Left ventricle myocardium inferior (tissue), 1 donor: ENCODE data around the gene TOX2. TPM values are rescaled to one million over a fixed set of nuclear protein-coding genes. Genes with fewer than 3 reads are reported as not detected.

Experiments
- DNase-seq: peaks from one replicate; pipeline ENCODE4 v3.0.0-alpha.2; 2020
- H3K27ac ChIP-seq: fragments of 200-600 bp; replicated peaks from 2 replicates; pipeline ENCODE4 v1.8.0; 2021
- H3K27me3 ChIP-seq: fragments of 200-600 bp; 2 replicates; pipeline ENCODE4 v1.8.0; 2021; ENCODE audit warnings: low read depth
- H3K36me3 ChIP-seq: fragments of 200-600 bp; 2 replicates; pipeline ENCODE4 v1.8.0; 2021
- H3K4me1 ChIP-seq: fragments of 200-600 bp; 2 replicates; pipeline ENCODE4 v1.8.0; 2021
- H3K4me3 ChIP-seq: fragments of 200-600 bp; 2 replicates; pipeline ENCODE4 v1.8.0; 2021; ENCODE audit warnings: mild to moderate bottlenecking, moderate library complexity
- H3K9me3 ChIP-seq: fragments of 200-600 bp; replicated peaks from 2 replicates; pipeline ENCODE4 v1.8.0; 2021
- CTCF ChIP-seq: fragments of 200-600 bp; IDR thresholded peaks from 2 replicates; pipeline ENCODE4 v1.8.0; 2021; ENCODE audit warnings: antibody characterized with exemption, mild to moderate bottlenecking, borderline replicate concordance
- intact Hi-C: fragments of 100-400 bp; cut with micrococcal nuclease; formaldehyde crosslinking; loops from one replicate; pipeline ENCODE4 v1.11.0; 2022
- total RNA-seq: library from RNA; stranded (reverse); fragmentation: NEBNext Ultra II Directional; extraction: Animal tissue kit (Norgen Biotek cat#: 25700); gene quantifications from one replicate; pipeline ENCODE4 v1.2.1, GENCODE V29; 2021
- donor health status: DM: no; HTN: yes; CAD: no; lungs with severe emphysema.

TOX2 gene
- total RNA-seq, 1 donor from 2014 or later: 0.30 TPM

GRCh38 chr20:44028003-44028730, 113.5 kb downstream of the TOX2 start:
- H3K36me3 ChIP-seq: no peaks in the 10 kb centered on the region
- no peaks in the 10 kb centered on the region for H3K9me3 ChIP-seq
- H3K27ac ChIP-seq: no peak overlapping the region
- TF ChIP-seq CTCF: no peak
- no peak for DNase-seq
- H3K4me1 ChIP-seq: no peaks in the 10 kb centered on the region
- H3K27me3 ChIP-seq: peaks cover 30% of the 10 kb centered on the region
- H3K4me3 ChIP-seq: no peak overlapping the region
- intact Hi-C loops: no loop called here

GRCh38 chr20:44028868-44029847, 114.5 kb downstream of the TOX2 start:
- intact Hi-C loops: no loop called here

GRCh38 chr20:44029848-44030230, 115.2 kb downstream of the TOX2 start:
- DNase-seq: no peak
- intact Hi-C loops: no loop called here
- no peak overlapping the region for H3K27ac ChIP-seq

More at GRCh38 chr20:44028868-44029847, 114.5 kb downstream of the TOX2 start:
- Histone ChIP-seq H3K27me3 (peaks cover 24% of the 10 kb centered on the region), H3K9me3 (no peaks in the 10 kb centered on the region), H3K4me1 (no peaks in the 10 kb centered on the region), H3K27ac (no peak overlapping the region), H3K36me3 (no peaks in the 10 kb centered on the region), H3K4me3 (no peak overlapping the region)
- no peak for TF ChIP-seq CTCF
- DNase-seq: no peak

GRCh38 chr20:44030394-44030793, 115.7 kb downstream of the TOX2 start:
- DNase-seq: no peak
- no peaks in the 10 kb centered on the region for H3K36me3 ChIP-seq
- no peak overlapping the region for H3K4me3 ChIP-seq
- H3K4me1 ChIP-seq: no peaks in the 10 kb centered on the region
- intact Hi-C loops: no loop called here
- TF ChIP-seq CTCF: no peak
- peaks cover 23% of the 10 kb centered on the region for H3K27me3 ChIP-seq
- no peaks in the 10 kb centered on the region for H3K9me3 ChIP-seq
- no peak overlapping the region for H3K27ac ChIP-seq

More at GRCh38 chr20:44029848-44030230, 115.2 kb downstream of the TOX2 start:
- Histone ChIP-seq H3K27me3 (peaks cover 22% of the 10 kb centered on the region), H3K4me1 (no peaks in the 10 kb centered on the region), H3K4me3 (no peak overlapping the region), H3K9me3 (no peaks in the 10 kb centered on the region), H3K36me3 (no peaks in the 10 kb centered on the region)
- TF ChIP-seq CTCF: no peak

GRCh38 chr20:44031001-44031574, 116.4 kb downstream of the TOX2 start:
- Histone ChIP-seq H3K27ac (no peak overlapping the region), H3K4me3 (no peak overlapping the region), H3K27me3 (peaks cover 30% of the 10 kb centered on the region), H3K36me3 (no peaks in the 10 kb centered on the region), H3K4me1 (no peaks in the 10 kb centered on the region), H3K9me3 (no peaks in the 10 kb centered on the region)
- TF ChIP-seq CTCF: no peak
- DNase-seq: no peak
- intact Hi-C loops: no loop called here
